ENCODE measurements around the gene PRDM15. TPM values are rescaled to one million over a fixed set of nuclear protein-coding genes. Genes with fewer than 3 reads are reported as not detected.
A peak's percentile ranks its signal among the peaks of the same experiment; 100 is the strongest.

PRDM15 gene
- total and polyA plus RNA-seq, 10 donors: 4.4 to 18.0 (median 10.8) TPM

DNA sequence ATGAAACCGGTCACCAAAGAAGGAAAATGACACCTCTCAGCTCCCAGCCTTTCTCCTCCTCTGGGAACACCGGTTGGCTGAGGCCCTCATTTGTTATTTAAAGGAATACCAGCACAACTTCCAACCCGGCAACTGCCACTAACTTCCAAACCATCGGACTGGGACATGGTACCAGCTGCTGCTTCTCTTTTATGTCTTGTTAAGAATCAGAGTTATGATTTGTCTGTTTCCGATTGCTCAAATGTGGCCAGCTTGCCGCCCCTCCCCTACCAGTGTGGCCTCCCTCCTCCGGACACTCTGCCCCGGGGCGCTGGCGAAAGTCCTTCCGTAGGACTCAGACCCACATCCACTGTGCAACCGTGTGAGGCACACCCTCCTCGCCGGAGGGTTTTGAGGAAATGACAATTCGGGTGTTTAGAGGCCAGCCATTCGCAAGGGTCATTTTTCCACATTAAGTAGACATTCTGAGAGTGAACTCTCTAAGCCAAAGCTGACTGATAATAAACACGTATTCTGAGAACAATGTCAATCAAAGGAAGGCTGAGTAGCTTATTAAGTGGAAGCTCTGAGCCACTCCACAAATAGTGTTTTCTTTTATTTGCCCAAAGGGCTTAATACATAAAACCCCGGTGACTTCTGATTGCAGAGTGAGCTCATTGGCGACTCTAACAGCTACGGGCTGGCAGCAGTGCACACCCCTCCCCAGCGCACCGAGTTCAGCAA is 117.8 kb downstream of the PRDM15 start:
- DNase-seq: peak; percentile 85
- H3K4me3 ChIP-seq: peak overlapping the region in 3 of 8 donors; percentile 3 to 44 (median 13)
- peaks cover 14 to 42% (median 22%) of the 10 kb centered on the region in 6 donors for H3K4me1 ChIP-seq
- TF ChIP-seq, protein P1, sequence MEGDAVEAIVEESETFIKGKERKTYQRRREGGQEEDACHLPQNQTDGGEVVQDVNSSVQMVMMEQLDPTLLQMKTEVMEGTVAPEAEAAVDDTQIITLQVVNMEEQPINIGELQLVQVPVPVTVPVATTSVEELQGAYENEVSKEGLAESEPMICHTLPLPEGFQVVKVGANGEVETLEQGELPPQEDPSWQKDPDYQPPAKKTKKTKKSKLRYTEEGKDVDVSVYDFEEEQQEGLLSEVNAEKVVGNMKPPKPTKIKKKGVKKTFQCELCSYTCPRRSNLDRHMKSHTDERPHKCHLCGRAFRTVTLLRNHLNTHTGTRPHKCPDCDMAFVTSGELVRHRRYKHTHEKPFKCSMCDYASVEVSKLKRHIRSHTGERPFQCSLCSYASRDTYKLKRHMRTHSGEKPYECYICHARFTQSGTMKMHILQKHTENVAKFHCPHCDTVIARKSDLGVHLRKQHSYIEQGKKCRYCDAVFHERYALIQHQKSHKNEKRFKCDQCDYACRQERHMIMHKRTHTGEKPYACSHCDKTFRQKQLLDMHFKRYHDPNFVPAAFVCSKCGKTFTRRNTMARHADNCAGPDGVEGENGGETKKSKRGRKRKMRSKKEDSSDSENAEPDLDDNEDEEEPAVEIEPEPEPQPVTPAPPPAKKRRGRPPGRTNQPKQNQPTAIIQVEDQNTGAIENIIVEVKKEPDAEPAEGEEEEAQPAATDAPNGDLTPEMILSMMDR (IDR thresholded peaks at IDR 0.05 in 8 of 11, conservative IDR thresholded peaks at IDR 0.05 in 3 of 11): no peak
- peak in 1 of 3 donors; percentile 52 for TF ChIP-seq POLR2AphosphoS5 (IDR thresholded peaks at IDR 0.05)
- intact Hi-C loops (cut with DNase I; ENCODE audit: low total_unique reads): no loop called here
- H3K36me3 ChIP-seq: no peaks in the 10 kb centered on the region
- 3 to 6% (median 4%) methylated on average over 22 of the region's 22 CpGs for WGBS, 5 donors
- peaks cover 0 to under 1% (median 0%) of the 10 kb centered on the region in 8 donors for H3K9me3 ChIP-seq
- peak overlapping the region in 4 of 8 donors; percentile 27 to 69 (median 66) for H3K27ac ChIP-seq
- peaks cover 0 to 83% (median 61%) of the 10 kb centered on the region in 7 donors for H3K27me3 ChIP-seq (replicated peaks in 1 of 7)

- TF ChIP-seq POLR2A (IDR thresholded peaks at IDR 0.05): no peak
- TF ChIP-seq, protein P1 (IDR thresholded peaks at IDR 0.05 in 8 of 11, conservative IDR thresholded peaks at IDR 0.05 in 3 of 11): no peak
- TF ChIP-seq POLR2AphosphoS5 (IDR thresholded peaks at IDR 0.05): no peak
- intact Hi-C loops (cut with DNase I; ENCODE audit: low total_unique reads): no loop called here
- Histone ChIP-seq H3K36me3 (no peaks in the 10 kb centered on the region), H3K4me3 (no peak overlapping the region), H3K27ac (no peak overlapping the region), H3K4me1 (peaks cover 13 to 35% (median 18%) of the 10 kb centered on the region in 6 donors), H3K9me3 (no peaks in the 10 kb centered on the region), H3K27me3 (replicated peaks in 1 of 7) (peaks cover 0 to 74% (median 52%) of the 10 kb centered on the region in 7 donors)
- WGBS, 5 donors: 66 to 79% (median 76%) methylated on average over 9 of the region's 9 CpGs
- DNase-seq: peak; percentile 56
Measured at GRCh38 chr21:41760411-41760810, 118.7 kb downstream of the PRDM15 start.

- 85 to 93% (median 92%) methylated on average over 5 of the region's 5 CpGs for WGBS, 5 donors
- no peak overlapping the region for H3K27ac ChIP-seq
- no peaks in the 10 kb centered on the region for H3K9me3 ChIP-seq
- peaks cover 0 to 69% (median 48%) of the 10 kb centered on the region in 7 donors for H3K27me3 ChIP-seq (replicated peaks in 1 of 7)
- H3K4me1 ChIP-seq: peaks cover 13 to 35% (median 18%) of the 10 kb centered on the region in 6 donors
- H3K4me3 ChIP-seq: no peak overlapping the region
- DNase-seq: peak; percentile 1
- no peaks in the 10 kb centered on the region for H3K36me3 ChIP-seq
- intact Hi-C loops (cut with DNase I; ENCODE audit: low total_unique reads): no loop called here
- TF ChIP-seq POLR2AphosphoS5 (IDR thresholded peaks at IDR 0.05) (no peak), POLR2A (IDR thresholded peaks at IDR 0.05) (no peak)
- TF ChIP-seq, protein P1 (IDR thresholded peaks at IDR 0.05 in 8 of 11, conservative IDR thresholded peaks at IDR 0.05 in 3 of 11): no peak
Measured at GRCh38 chr21:41759926-41760325, 119.2 kb downstream of the PRDM15 start.

GRCh38 chr21:41759214-41759840 is 119.8 kb downstream of the PRDM15 start:
- H3K36me3 ChIP-seq: no peaks in the 10 kb centered on the region
- H3K4me3 ChIP-seq: no peak overlapping the region
- WGBS, 5 donors: 70 to 85% (median 80%) methylated on average over 9 to 11 of the region's 11 CpGs
- DNase-seq: peak; percentile 39
- H3K4me1 ChIP-seq: peaks cover 13 to 35% (median 18%) of the 10 kb centered on the region in 6 donors
- TF ChIP-seq POLR2AphosphoS5 (IDR thresholded peaks at IDR 0.05) (no peak), POLR2A (IDR thresholded peaks at IDR 0.05) (no peak)
- TF ChIP-seq, protein P1 (IDR thresholded peaks at IDR 0.05 in 8 of 11, conservative IDR thresholded peaks at IDR 0.05 in 3 of 11): no peak
- no peaks in the 10 kb centered on the region for H3K9me3 ChIP-seq
- intact Hi-C loops (cut with DNase I; ENCODE audit: low total_unique reads): no loop called here
- peaks cover 0 to 63% (median 48%) of the 10 kb centered on the region in 7 donors for H3K27me3 ChIP-seq (replicated peaks in 1 of 7)
- no peak overlapping the region for H3K27ac ChIP-seq
